Activated CD8-positive, alpha-beta T cell treated with anti-CD3 and anti-CD28 coated beads for 36 hours (primary cell): ENCODE data around the gene PNLDC1. TPM values are rescaled to one million over a fixed set of nuclear protein-coding genes. Genes with fewer than 3 reads are reported as not detected.

Experiments used
- ATAC-seq: fragments of 200-7000 bp; cut with Tn5 transposase; one replicate; pipeline ENCODE4 v1.10.0; 2021; ENCODE audit warnings: mild to moderate bottlenecking, moderate library complexity
- CTCF ChIA-PET: fragments of 350-600 bp; sonication (Branson Sonifier 250); formaldehyde crosslinking; loops from one replicate; lab custom pipeline; 2021; ENCODE audit warnings: antibody characterized with exemption; lab: Charles Lee
- POLR2A ChIA-PET: fragments of 350-600 bp; sonication (Branson Sonifier 250); formaldehyde crosslinking; loops from one replicate; lab custom pipeline; 2021; ENCODE audit warnings: antibody characterized with exemption; lab: Charles Lee
- DNase-seq: peaks from one replicate; pipeline ENCODE4 v3.0.0-alpha.2; 2020
- H3K27ac Mint-ChIP-seq: one replicate; pipeline ENCODE4 v1.8.0; 2021; ENCODE audit warnings: mild to moderate bottlenecking, mixed read lengths
- H3K27me3 Mint-ChIP-seq: one replicate; pipeline ENCODE4 v1.8.0; 2021; ENCODE audit warnings: mixed read lengths
- H3K36me3 Mint-ChIP-seq: one replicate; pipeline ENCODE4 v1.8.0; 2021; ENCODE audit warnings: low read depth, mixed read lengths
- H3K4me1 Mint-ChIP-seq: one replicate; pipeline ENCODE4 v1.8.0; 2021; ENCODE audit warnings: low read depth, mixed read lengths
- H3K4me3 Mint-ChIP-seq: one replicate; pipeline ENCODE4 v1.8.0; 2021; ENCODE audit warnings: mild to moderate bottlenecking, moderate library complexity, mixed read lengths
- H3K9me3 Mint-ChIP-seq: one replicate; pipeline ENCODE4 v1.8.0; 2021; ENCODE audit warnings: mixed read lengths
- CTCF ChIP-seq: fragments of 200-600 bp; IDR thresholded peaks from one replicate; pipeline ENCODE4 v1.8.0; 2022; ENCODE audit warnings: antibody characterized with exemption, mild to moderate bottlenecking
- intact Hi-C: fragments of 100-400 bp; cut with micrococcal nuclease; formaldehyde crosslinking; loops from one replicate; pipeline ENCODE4 v1.10.0; 2022
- total RNA-seq, 2 experiments: library from RNA; stranded (reverse); gene quantifications; one replicate each; pipeline ENCODE4 v1.2.3, GENCODE V29; 2021

Gene PNLDC1
- total RNA-seq, 2 experiments from 2014 or later, result 0.34 to 0.54 TPM

GRCh38 chr6:159778542-159779103, 21.5 kb upstream of the PNLDC1 start:
- DNase-seq (no peak), ATAC-seq (no peak)
- intact Hi-C loops, result no loop called here
- no peak for TF ChIP-seq CTCF
- H3K27ac Mint-ChIP-seq, result no peak overlapping the region
- ChIA-PET CTCF (no interaction called here), POLR2A (no interaction called here)
- no peak overlapping the region for H3K4me3 Mint-ChIP-seq
- no peaks in the 10 kb centered on the region for H3K27me3 Mint-ChIP-seq
- peaks cover 60% of the 10 kb centered on the region for H3K36me3 Mint-ChIP-seq
- no peaks in the 10 kb centered on the region for H3K9me3 Mint-ChIP-seq
- peaks cover 17% of the 10 kb centered on the region for H3K4me1 Mint-ChIP-seq

- H3K9me3 Mint-ChIP-seq, result no peaks in the 10 kb centered on the region
- H3K36me3 Mint-ChIP-seq, result peaks cover 77% of the 10 kb centered on the region
- H3K27me3 Mint-ChIP-seq, result no peaks in the 10 kb centered on the region
- ChIA-PET POLR2A (interaction anchor here (1.0 to 5.1 kb wide), 10 partner anchors 12 to 96 kb away, joined by 3 to 40 read pairs (median 22); partner anchors contain the start of genes ACAT2, SOD2 and WTAP), CTCF (interaction anchor here (0.6 to 1.4 kb wide), 2 partner anchors 24 to 51 kb away, joined by 3 read pairs; no protein-coding TSS in a partner anchor)
- peaks cover 55% of the 10 kb centered on the region for H3K4me1 Mint-ChIP-seq
- peak overlapping the region; percentile 98 for H3K4me3 Mint-ChIP-seq
- DNase-seq (peak; percentile 36), ATAC-seq (no peak)
- H3K27ac Mint-ChIP-seq, result peak overlapping the region; percentile 88
- TF ChIP-seq CTCF, result no peak
- intact Hi-C loops, result loop anchor here (2.0 to 5.0 kb wide), 3 partner anchors 61 to 187 kb away; partner anchors contain the start of genes SOD2 and WTAP
Measured at GRCh38 chr6:159788276-159788675, 11.8 kb upstream of the PNLDC1 start.

- H3K9me3 Mint-ChIP-seq, result no peaks in the 10 kb centered on the region
- intact Hi-C loops, result loop anchor here (1.0 to 5.0 kb wide), 4 partner anchors 27 to 186 kb away; partner anchors contain the start of genes ACAT2, SOD2 and WTAP
Measured at GRCh38 chr6:159788753-159789376, 11.2 kb upstream of the PNLDC1 start.

GRCh38 chr6:159789377-159790148, 10.5 kb upstream of the PNLDC1 start, which contains the start of gene TCP1:
TSS of gene TCP1 (minus strand) at chr6:159789602. CDS start at chr6:159789468, 134 bp downstream.
- ATAC-seq (peak; percentile 87), DNase-seq (peak; percentile 100)
- CTCF ChIA-PET, result interaction anchor here (0.6 to 3.7 kb wide), 15 partner anchors 8 to 710 kb away, joined by 3 to 21 read pairs (median 4); partner anchors contain the start of genes SOD2 and WTAP
- H3K9me3 Mint-ChIP-seq, result no peaks in the 10 kb centered on the region
- intact Hi-C loops, result loop anchor here (1.0 to 5.0 kb wide), 4 partner anchors 27 to 185 kb away; partner anchors contain the start of genes ACAT2, SOD2 and WTAP
- no peak for TF ChIP-seq CTCF
- peak within 1 kb of the TSS; percentile 98 for H3K4me3 Mint-ChIP-seq
- POLR2A ChIA-PET, result interaction anchor here (0.5 to 5.1 kb wide), 20 partner anchors 10 to 182 kb away, joined by 3 to 40 read pairs (median 4); partner anchors contain the start of genes ACAT2, IGF2R, SOD2 and WTAP
- peaks cover 79% of the 10 kb centered on the region for H3K36me3 Mint-ChIP-seq
- no peaks in the 10 kb centered on the region for H3K27me3 Mint-ChIP-seq
- peaks cover 58% of the 10 kb centered on the region for H3K4me1 Mint-ChIP-seq
- H3K27ac Mint-ChIP-seq, result peak within 1 kb of the TSS; percentile 99

More at GRCh38 chr6:159788753-159789376, 11.2 kb upstream of the PNLDC1 start:
- H3K4me1 Mint-ChIP-seq, result peaks cover 56% of the 10 kb centered on the region
- TF ChIP-seq CTCF, result no peak
- POLR2A ChIA-PET, result interaction anchor here (0.5 to 5.1 kb wide), 14 partner anchors 9 to 182 kb away, joined by 3 to 40 read pairs (median 12); partner anchors contain the start of genes ACAT2, SOD2 and WTAP
- no peaks in the 10 kb centered on the region for H3K27me3 Mint-ChIP-seq
- H3K4me3 Mint-ChIP-seq, result peak overlapping the region; percentile 98
- ATAC-seq (no peak), DNase-seq (peak; percentile 44)
- H3K36me3 Mint-ChIP-seq, result peaks cover 78% of the 10 kb centered on the region
- H3K27ac Mint-ChIP-seq, result peak overlapping the region; percentile 88
- CTCF ChIA-PET, result interaction anchor here (1.3 to 1.4 kb wide), 2 partner anchors 17 to 24 kb away, joined by 3 to 4 read pairs; no protein-coding TSS in a partner anchor
